ENCODE measurements around the gene TMEM132E. TPM values are rescaled to one million over a fixed set of nuclear protein-coding genes. Genes with fewer than 3 reads are reported as not detected.

TMEM132E gene
- polyA plus RNA-seq, 10 donors: 0.10 to 0.69 (median 0.42) TPM

DNA sequence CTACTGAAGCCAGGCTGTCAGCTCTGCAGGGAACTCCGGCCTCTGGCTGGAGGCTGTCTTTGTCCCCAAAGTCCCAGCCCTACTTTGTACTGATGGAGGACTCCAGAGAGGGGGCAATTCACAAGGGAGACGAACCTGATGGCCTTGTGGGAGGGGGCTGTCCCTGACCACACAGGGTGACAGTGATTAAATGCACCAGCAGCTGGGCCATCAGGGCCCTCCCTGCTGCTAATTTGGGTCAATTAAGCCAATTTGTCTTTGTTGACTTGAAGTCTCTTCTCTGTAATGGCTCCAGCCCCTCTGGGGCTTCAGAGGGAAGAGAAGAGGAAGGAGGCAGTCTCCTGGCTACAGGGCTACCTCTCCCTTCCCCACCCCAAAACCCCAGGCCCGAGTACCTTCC is 22.0 kb downstream of the TMEM132E start:
- DNase-seq: no peak

DNA sequence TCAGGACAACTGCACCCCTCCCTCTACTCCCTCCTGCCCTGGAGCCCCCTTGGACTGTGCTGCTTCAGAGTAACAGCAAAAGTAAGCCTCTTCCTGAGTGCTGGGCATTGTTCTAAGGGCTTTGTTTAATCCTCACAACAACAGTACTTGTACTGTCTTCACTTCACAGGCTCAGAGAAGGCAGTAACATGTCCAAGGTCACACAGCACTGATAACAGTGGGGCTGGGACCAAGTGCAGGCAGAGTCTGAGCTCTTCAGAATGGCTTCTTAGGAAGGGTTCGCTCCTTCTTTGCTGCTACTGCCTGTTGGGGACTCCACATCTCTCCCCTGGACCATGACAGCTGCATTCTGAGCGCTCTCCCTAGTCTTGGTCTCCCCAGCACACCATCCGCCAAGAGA is 24.6 kb downstream of the TMEM132E start:
- DNase-seq: no peak

DNA sequence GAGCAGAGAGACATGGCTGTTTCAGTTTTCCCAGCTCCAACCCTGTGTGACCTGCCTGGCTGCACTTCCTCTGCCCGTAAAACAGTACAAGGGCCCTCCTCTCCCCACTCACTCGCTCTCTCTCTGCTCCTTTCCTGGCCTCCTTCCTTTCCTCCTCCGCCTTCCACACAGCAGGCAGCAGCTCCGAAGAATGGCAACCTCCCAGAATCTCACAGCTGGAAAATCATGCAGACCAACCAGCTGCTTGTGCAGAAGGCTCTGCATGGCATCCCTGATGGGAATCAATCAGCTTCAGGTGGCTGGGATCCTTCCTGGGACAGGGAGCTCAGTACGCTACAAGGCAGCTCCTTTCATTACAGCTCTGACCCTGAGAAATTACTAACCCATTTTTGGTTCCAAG is 27.4 kb downstream of the TMEM132E start:
- peak in 2 of 3 donors; percentile 40 to 65 for DNase-seq

DNA sequence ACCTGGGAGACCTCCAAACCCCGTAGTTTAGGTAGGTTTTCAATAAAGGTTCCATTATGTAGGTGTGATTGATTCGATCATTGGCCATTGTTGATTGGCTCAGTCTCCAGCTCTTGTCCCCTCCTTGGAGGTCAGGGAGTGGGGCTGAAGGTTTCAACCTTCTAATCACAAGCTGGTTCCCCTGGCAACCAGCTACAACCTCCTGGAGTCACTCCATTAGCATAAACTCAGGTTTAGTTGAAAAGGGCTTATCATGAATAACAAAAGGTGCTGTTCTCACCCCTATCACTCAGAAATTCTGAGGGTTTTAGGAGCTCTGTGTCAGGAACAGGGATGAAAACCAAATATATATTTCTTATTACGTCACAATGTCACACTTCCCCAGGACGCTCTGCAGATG is 28.5 kb downstream of the TMEM132E start:
- no peak for DNase-seq

DNA sequence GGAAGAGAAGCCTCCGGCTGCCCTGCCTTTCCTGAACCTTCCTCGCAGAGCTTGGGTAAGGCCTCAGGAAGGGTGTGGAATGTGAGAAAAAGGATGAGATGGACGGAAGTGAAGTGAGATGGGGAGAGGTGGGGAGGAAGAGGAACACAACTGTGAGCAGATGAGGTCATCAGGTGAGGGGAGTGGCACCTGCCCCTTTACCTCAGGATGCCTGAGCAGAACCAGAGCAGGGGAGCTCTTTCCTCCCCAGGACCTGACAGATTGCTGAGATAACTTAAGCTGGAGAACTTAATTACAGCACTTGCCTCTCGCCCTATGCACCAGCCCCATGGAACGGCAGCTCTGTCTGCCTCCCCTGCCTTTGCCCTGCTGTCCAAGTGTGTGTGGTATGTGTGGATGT is 29.8 kb downstream of the TMEM132E start:
- no peak for DNase-seq

DNA sequence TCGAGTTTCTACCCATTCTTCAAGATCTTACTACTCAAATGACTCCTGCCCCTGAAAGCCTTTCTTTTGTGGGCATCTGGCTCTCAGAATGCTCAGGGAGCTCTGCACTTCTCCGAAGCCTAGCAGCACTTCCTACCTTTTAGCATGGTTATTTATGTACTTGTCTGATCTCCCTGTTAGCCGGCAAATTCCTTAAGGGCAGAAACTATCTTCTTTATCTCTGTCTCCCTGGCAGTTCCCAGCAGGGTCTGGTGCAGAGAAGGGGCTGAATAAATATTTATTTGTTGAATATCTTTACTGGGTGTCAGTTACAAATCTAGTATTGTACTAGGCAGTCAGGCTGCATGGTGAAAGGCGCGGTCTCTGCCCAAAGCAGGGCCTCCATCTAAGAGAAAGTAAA is 30.7 kb downstream of the TMEM132E start:
- no peak for DNase-seq

DNA sequence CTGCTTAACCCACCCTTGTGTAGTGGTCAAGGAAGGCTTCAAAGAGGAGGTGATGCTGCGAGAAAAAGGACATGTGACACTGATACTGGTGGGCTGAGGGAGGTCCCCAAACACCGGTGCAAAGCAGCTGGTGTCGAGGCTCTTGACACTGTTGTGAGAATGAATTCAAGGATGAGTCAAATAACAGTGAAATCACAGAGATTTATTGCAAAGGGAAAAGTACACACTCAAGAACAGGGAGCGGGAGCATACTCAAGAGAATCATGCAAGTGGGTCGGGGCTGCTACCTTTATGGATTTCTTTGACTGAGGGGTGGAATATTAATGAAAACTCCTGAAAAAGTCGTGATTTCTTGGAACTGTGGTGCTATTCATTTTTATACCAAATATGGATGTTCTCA is 31.1 kb downstream of the TMEM132E start:
- DNase-seq: no peak

DNA sequence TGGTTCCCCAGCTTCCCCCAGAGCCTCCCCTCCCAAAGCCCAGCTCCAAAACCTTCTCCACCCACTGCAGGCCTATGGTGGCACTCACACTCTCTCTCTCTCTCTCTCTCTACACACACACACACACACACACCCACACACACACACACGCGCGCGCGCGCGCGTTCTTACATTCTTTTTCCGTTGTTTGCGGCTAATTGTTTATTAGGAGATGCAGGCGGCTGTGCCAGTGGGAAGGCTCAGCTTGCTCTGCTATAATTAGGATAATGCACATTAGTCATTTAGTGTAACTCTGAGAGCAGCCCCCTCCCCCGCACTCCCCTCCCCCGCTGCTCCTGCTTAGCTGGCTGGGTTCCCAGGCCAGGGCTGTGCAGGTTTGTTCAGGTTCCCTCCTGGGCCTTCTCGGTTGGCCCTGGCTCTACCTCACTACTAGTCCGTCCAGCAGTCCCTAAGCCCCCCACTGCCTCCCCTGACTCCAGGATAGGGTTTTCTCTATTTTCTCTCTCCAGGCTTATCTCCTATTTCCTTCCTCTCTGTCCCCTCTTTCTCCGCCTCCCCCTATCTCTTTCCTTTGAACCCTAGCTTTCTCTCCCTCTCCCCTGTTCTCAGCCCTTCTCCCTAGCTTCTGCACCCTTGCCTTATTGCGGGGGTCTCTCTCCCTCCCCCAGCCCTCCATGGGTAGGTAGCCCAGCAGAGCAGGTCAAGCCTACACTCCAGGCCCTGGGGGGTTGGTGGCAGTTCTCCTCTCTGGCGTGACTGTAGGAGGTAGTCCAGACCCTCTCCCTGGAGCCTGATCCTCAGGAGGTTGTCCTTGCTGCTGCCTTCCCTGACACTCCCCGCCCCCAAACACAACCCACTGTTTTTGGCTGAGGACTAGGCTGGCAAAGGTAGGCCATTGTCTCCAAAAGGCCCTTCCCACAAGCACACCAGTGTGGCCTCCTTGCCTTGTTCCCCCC is 34.0 kb downstream of the TMEM132E start:
- peak in 1 of 3 donors; percentile 24 for DNase-seq

DNA sequence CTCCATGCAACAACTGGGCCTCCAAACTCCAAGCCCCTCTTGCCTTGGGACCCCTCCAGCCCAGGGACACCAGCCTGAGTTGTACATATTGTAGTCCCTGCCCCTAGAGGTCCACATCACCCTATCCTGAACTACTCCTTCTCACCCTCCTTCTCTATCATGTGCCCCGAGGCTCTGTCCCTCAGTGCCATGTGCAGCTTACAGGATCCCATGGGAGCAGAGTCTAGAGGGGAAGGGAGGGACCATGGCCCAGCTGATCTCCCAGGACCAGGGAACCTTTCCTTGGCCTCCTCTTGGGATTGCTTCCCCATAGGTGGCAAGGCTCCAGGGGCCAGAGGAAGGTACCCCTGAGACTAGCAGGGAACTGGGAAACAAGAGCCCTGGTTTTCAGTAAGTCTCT is 35.3 kb downstream of the TMEM132E start:
- DNase-seq: no peak

DNA sequence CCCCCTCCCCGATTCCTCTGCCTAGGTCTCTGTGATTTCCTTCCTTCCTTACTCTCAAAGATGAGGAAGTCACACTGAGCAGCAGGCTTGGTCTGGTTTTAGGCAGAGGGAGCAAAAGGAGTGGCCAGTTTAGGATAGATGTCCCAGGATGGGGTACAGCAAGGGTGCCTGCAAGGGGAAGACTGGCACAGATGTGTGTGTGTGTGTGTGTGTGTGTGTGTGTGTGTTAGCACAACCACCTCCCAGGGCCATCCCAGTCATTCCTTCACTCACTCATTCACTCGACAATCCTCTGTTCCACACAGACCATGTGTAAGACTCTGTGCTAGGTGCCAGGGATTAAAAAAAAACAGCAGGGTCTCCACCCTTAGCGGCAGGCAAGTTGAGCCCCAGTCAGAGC is 35.9 kb downstream of the TMEM132E start:
- DNase-seq: no peak

DNA sequence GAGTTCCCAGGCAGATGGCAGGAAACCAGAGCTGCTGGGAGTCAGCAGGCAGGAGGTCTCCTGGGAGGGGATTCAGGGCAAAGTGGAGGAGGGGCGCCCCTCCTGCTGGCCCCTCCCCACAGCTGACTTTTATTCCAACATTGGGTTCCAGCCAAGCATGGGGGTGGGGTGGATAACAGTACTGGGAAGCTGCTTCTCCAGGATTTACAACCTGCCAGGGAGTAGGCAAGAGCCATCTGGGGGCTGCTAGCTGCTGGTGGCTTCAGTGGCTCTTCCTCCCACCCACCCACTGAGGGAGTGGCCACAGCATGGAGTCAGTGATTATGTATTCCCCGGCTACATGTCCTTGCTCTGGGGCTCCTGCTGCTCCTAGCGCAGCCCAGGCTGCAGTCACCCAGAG is 36.8 kb downstream of the TMEM132E start:
- DNase-seq: peak in 1 of 3 donors; percentile 58

DNA sequence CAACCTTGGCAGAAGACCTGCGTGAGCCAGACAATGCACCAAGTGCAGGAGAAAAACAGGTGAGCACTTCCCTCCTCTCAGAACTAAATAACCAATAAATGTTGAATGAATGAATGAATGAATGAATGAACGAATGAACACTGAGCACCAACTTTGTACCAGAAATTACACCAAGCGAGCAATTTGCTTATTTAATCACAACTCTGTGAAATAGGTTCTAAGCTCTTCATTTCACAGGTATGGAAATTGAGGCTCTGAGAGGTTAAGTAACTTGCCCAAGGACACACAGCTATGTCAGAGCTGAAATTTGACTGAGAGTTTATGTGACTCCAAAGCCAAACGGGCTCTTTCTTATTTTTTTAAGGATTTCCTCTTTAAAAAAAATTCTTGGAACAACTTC is 38.0 kb downstream of the TMEM132E start:
- DNase-seq: no peak

DNA sequence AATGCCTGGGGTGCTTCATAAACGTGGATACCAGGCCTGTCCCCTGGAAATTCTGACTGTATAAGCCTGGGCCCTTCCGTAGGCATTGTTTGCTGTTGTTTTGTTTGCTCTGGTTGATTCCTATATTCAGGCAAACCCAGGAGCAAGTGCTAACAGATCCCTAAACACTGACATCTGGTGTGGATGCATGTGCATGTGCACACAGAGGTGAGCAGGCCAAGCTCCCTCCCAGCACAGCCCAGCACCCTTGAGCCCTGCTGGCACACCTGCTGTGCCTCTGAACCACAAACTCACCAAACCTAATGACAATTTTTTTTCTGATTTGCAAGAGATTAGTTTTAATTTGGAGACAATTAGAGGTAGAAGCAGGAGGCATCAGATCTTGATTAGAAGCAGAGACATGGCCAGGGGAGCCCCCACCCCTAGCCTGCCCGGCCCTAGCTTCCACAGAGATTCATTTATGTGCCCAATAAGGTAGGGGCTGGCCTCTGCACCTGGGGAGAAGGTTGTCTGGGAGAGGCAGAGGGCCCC is 40.4 kb downstream of the TMEM132E start:
- no peak for DNase-seq

DNA sequence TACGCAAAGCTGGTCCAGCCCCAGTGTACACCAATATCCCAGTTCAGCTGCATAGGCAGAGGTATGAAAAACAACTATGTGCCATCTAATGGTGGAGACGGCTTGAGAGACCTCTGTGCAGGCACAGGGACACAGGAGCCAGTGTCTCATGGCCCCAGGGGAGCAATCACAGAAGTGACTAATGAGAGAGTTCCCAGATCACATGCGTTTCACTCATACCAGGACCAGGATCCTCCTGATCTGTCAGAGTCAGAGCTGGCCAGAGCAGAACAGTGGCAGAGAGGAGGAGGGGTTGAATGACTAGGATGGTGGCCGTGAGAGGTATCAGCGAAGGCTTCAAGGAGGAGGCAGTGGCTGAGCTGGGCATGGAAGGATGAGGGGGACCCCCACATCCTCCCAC is 41.1 kb downstream of the TMEM132E start:
- DNase-seq: no peak

DNA sequence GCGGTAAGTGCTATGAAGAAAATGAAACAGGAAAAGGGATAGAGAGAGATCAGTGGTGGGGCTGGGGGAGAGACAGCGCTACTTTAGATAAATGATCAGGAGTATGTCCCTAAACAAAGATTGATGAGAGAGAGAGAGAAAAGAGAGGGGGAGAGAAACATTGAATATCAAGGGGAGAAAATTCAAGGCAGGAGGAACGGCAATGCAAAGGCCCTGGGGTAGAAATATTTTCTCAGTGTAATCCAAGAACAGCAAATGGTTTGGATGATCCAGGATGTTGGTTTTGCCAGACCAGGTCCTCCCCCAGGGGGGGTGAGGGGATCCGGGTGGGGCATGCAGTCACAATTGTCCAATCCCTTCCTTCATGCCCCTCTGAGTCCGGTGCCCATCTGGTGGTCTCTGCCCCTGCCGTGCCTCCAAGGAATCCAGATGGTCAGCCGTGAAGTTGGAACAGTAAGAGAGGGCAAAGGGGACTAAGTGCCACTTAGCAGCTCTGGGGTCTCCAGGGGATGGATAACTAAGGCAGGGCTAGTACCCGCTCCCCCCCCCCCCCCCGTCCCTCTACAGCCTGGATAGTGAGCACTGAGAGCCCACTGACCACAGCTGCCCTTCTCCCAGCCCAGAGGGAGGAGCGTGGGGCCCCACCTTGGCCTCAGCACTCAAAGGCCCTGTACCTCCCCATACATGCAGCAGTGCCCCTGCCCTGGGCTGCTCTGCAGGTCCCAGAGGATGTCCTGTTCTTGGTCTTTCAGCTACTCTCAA is 43.7 kb downstream of the TMEM132E start:
- DNase-seq: no peak

DNA sequence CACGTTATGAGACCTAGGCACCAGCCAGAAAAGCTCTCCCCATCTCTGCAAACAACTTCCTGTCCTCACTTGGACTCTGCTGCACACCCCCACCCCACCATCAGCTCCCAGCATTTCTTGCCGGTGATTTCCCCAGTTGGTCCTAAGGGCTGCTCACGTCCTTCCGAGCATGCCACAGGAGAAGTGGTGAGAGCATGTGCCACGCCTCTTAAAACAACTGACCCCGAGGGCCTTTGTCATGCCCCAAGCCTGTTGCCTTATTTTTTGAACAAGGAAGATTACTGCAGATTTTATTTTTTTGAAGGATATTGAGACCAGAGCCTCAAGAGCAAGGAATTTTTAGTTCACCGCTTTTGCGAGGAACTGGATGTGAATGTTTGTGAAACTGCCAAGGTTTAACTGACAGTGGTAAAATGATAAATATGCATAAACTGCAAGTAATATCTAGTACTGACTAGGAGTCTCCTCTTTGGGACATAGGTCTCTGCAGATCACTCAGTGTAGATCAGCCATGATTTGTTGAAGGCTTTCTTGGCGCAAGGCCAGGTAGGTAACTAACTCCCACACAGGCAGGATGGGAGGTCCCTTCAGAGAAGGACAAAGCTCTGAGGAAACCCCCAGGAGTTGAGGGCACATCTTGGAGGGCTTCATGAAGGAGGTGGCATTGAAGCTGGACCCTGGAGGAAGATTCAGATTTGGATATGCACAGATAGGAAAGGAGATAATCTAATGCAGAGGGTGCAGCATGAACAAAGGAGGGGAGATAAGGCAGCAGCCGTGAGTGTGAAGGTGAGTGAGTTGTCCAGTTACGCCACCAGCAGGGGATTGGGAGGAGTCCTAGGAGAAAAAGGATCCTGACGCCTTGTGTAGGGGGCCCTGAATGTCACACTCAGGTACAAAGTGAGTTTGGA is 44.7 kb downstream of the TMEM132E start:
- no peak for DNase-seq

DNA sequence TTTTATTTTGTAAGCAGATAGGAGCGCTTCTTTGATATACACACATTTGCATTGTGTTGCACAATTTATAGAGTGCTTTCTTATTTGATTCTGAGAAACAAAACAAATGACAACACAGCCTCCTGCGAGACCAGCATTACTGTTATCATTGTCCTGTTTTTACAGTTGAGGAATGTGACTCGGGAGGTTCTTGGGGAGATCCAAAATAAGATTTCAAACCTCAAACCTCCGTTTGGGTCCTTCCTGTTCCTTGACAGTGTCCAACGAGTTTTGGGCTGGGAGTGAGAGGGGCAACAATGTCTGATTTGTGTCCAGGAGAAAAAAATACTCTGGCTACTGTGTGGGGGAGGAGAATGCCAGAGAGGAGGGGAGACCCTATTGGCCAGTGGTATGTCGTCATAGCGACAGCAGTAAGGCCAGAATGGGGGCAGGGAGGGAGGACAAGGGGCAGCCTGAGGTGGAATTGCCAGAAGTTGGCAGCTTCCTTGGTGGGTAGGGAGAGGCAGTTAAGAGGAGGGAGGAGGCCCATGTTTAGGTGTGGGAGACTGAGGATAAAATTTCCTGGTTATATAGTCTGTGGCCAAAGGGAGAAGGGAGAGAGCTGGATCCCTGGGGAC is 45.5 kb downstream of the TMEM132E start:
- DNase-seq: no peak

DNA sequence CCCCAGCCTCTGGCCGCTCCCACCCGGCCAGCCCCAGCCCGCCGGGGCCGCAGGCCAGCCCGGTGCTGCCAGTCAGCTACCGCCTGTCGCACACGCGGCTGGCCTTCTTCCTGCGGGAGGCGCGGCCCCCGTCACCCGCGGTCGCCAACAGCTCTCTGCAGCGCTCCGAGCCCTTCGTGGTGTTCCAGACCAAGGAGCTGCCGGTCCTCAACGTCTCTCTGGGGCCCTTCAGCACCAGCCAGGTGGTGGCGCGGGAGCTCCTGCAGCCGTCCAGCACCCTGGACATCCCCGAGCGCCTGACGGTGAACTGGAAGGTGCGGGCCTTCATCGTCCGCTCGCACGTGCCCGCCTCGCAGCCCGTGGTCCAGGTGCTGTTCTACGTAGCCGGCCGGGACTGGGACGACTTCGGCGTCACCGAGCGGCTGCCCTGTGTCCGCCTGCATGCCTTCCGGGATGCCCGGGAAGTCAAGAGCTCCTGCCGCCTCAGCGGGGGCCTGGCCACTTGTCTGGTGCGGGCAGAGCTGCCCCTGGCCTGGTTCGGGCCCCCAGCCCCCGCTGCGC is 46.8 kb downstream of the TMEM132E start:
- DNase-seq: no peak

DNA sequence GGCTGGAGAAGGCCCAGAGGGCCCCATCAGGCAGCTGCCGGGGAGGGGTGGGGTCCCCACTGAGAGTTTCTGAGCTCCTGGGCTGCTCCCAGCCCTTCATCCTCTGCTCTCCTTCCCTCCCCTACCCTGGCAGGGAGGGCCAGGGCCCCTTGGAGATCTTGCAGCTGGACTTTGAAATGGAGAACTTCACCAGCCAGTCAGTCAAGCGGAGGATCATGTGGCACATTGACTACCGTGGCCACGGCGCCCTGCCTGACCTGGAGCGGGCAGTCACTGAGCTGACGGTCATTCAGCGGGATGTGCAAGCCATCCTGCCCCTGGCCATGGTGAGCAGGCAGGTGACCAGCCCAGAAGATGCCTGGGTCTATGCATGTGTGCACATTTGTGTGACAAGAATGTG is 49.5 kb downstream of the TMEM132E start:
- no peak for DNase-seq

DNA sequence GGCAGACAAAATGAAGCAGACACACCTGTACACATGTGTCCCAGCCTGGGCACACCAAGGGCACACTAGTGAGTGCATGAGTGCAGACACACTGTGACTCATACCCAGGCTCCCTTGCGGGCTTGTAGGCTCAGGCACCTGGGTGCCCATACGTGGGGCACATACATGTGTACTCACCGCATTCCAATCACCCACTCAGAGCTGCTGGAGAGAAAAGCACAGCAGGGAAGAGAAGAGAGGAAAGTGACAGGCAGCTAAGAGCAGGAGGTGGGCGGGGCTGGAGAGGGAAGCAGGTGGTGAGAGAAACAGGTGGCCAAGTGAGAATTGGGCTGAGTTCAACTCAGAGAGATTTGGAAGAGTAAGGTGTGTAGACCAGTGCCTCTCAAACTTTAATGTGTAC is 54.0 kb downstream of the TMEM132E start:
- DNase-seq: no peak

DNA sequence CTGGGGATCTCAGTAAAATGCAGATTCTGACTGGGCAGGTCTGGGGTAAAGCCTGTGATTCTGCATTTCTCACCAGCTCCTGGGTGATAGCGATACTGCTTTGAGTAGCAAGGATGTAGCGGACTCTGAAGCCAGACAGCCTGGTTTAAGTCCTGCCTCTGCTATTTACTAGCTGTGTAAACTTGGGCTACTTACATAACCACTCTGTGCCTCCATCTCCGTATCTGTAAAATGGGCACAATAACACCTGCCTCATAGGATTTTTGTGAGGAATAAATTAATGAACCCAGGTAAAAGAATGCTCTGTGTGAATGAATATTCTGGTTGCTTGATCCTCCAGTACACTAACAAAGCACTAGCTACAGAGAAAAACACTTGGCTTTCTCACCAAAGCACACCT is 54.4 kb downstream of the TMEM132E start:
- DNase-seq: no peak

All from muscle of back (tissue), 11 donors.